OCI-LY3 (cell line): ENCODE data around the gene MRPS18A.

Source experiments
- H2AFZ ChIP-seq: fragments of 200-600, 300-600 bp; shearing (Covaris generic); 2 replicates; pipeline ENCODE4 v1.6.0; 2014; ENCODE audit warnings: antibody characterized with exemption, low read depth, low read length
- H3K27ac ChIP-seq: fragments of 200-600, 300-600 bp; sonication (generic); 2 replicates; pipeline ENCODE4 v1.5.1; 2014; ENCODE audit warnings: mild to moderate bottlenecking, low read length, moderate library complexity, mixed read lengths
- H3K27me3 ChIP-seq: fragments of 200-600, 300-600 bp; sonication (generic); 2 replicates; pipeline ENCODE4 v1.6.1; 2014; ENCODE audit warnings: low read depth, low read length, mixed read lengths
- H3K36me3 ChIP-seq: fragments of 200-600, 300-600 bp; sonication (generic); replicated peaks from 2 replicates; pipeline ENCODE3; 2014; ENCODE audit warnings: low read depth, low read length, mixed read lengths
- H3K4me1 ChIP-seq: fragments of 300-600, 200-600 bp; sonication (generic); 2 replicates; pipeline ENCODE4 v1.6.1; 2014; ENCODE audit warnings: low read length, mixed read lengths
- H3K4me2 ChIP-seq: fragments of 200-600, 300-600 bp; sonication (generic); 2 replicates; pipeline ENCODE4 v1.6.1; 2014; ENCODE audit warnings: low read length, mixed read lengths
- H3K4me3 ChIP-seq: fragments of 300-600, 200-600 bp; sonication (generic); 2 replicates; pipeline ENCODE4 v1.5.1; 2014; ENCODE audit warnings: antibody characterized with exemption, mild to moderate bottlenecking, low read length, moderate library complexity
- H3K79me2 ChIP-seq: fragments of 300-600, 200-600 bp; shearing (Covaris generic); 2 replicates; pipeline ENCODE4 v1.6.1; 2014; ENCODE audit warnings: mild to moderate bottlenecking, low read length, mixed read lengths
- H3K9ac ChIP-seq: fragments of 300-600, 200-600 bp; shearing (Covaris generic); 2 replicates; pipeline ENCODE4 v1.6.0; 2014; ENCODE audit warnings: mild to moderate bottlenecking, low read length, moderate library complexity
- H3K9me3 ChIP-seq: fragments of 200-600, 300-600 bp; shearing (Covaris generic); 2 replicates; pipeline ENCODE4 v1.6.1; 2014; ENCODE audit warnings: low read length, mixed read lengths; ENCODE audit not compliant: insufficient read depth
- H4K20me1 ChIP-seq: fragments of 200-600, 300-600 bp; sonication (generic); 2 replicates; pipeline ENCODE4 v1.6.1; 2016; ENCODE audit warnings: low read length, mixed read lengths; ENCODE audit not compliant: insufficient read depth
- EZH2phosphoT487 ChIP-seq: fragments of 200-600 bp; shearing (Covaris generic); IDR thresholded peaks from 2 replicates; pipeline ENCODE4 v1.6.1; 2018; ENCODE audit warnings: antibody characterized with exemption, mixed run types, low read depth
- TF ChIP-seq, protein P1 (sequence below): fragments of 200-600, 300-600 bp; sonication (generic); IDR thresholded peaks from 2 replicates; pipeline ENCODE4 v1.5.1; 2014; ENCODE audit warnings: antibody characterized with exemption, low read length, low read depth

MRPS18A gene

DNA sequence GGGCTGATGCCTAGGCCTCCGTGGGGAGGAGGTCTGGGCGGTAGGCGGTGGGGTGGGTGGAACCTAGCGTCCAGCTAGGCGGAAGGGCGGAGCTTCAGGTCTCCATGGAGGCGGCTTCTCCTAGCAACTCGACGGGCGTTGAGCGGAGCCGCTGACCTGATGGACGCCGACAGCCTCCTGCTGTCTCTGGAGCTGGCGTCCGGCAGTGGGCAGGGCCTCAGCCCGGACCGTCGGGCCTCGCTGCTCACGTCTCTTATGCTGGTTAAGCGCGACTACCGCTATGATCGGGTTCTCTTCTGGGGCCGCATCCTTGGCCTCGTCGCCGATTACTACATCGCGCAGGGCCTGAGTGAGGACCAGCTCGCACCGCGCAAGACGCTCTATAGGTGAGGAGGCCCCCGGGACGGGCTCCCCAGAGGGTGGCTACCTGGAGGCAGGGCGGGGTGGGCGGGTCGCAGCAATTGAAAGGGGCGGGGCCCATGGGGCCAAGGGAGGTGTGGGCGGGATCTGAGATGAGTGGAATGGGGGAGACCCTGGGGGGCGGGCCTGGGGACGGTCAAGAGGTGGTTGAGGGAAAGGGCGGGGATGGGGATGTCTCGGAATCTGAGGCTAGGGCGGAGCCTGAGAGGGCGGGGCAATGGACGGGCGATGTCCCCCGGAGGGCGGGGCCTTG is 42.5 kb downstream of the MRPS18A start, which contains the start of gene RSPH9:
TSS of gene RSPH9 (plus strand) at position 97 of the 673 bp plus-strand sequence. CDS start at position 160, 63 bp downstream.
- H3K36me3 ChIP-seq, result peaks cover 19% of the 10 kb centered on the region
- H3K4me1 ChIP-seq, result no peaks in the 10 kb centered on the region
- TF ChIP-seq, protein P1, sequence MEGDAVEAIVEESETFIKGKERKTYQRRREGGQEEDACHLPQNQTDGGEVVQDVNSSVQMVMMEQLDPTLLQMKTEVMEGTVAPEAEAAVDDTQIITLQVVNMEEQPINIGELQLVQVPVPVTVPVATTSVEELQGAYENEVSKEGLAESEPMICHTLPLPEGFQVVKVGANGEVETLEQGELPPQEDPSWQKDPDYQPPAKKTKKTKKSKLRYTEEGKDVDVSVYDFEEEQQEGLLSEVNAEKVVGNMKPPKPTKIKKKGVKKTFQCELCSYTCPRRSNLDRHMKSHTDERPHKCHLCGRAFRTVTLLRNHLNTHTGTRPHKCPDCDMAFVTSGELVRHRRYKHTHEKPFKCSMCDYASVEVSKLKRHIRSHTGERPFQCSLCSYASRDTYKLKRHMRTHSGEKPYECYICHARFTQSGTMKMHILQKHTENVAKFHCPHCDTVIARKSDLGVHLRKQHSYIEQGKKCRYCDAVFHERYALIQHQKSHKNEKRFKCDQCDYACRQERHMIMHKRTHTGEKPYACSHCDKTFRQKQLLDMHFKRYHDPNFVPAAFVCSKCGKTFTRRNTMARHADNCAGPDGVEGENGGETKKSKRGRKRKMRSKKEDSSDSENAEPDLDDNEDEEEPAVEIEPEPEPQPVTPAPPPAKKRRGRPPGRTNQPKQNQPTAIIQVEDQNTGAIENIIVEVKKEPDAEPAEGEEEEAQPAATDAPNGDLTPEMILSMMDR, result no peak
- TF ChIP-seq EZH2phosphoT487, result no peak
- H3K27me3 ChIP-seq, result no peaks in the 10 kb centered on the region
- no peak within 1 kb of the TSS for H2AFZ ChIP-seq
- no peaks in the 10 kb centered on the region for H3K9me3 ChIP-seq
- peaks cover 13% of the 10 kb centered on the region for H3K79me2 ChIP-seq
- no peak within 1 kb of the TSS for H3K9ac ChIP-seq
- H4K20me1 ChIP-seq, result peaks cover 13% of the 10 kb centered on the region
- H3K27ac ChIP-seq, result peak within 1 kb of the TSS; percentile 3; the same call in 1 of the 2 replicates
- no peak within 1 kb of the TSS for H3K4me2 ChIP-seq
- H3K4me3 ChIP-seq, result no peak within 1 kb of the TSS

DNA sequence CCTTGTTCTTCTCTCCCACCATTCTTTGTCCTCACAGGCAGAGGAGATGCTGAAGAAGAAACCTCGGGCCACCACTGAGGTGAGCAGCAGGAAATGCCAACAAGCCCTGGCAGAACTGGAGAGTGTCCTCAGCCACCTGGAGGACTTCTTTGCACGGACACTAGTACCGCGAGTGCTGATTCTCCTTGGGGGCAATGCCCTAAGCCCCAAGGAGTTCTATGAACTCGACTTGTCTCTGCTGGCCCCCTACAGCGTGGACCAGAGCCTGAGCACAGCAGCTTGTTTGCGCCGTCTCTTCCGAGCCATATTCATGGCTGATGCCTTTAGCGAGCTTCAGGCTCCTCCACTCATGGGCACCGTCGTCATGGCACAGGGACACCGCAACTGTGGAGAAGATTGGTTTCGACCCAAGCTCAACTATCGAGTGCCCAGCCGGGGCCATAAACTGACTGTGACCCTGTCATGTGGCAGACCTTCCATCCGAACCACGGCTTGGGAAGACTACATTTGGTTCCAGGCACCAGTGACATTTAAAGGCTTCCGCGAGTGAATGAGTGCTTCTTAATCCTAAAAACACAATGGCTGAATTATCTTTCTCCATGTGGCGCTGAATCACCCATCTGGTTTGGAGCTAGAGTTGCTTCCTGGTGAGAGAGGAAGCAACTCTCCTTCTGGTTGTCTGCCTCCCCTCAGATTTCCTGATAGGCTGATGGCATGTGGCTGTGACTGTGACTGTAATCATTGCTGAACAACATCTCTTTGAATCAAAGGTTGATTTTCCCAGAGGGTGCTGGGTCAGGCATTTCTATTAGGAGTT is 47.4 kb downstream of the MRPS18A start:
- Histone ChIP-seq H3K27ac (no peak overlapping the region), H3K4me2 (no peak overlapping the region), H4K20me1 (peaks cover 13% of the 10 kb centered on the region), H3K9me3 (no peaks in the 10 kb centered on the region), H3K27me3 (no peaks in the 10 kb centered on the region), H2AFZ (no peak overlapping the region), H3K4me1 (peaks cover 9% of the 10 kb centered on the region), H3K9ac (no peak overlapping the region), H3K4me3 (no peak overlapping the region), H3K79me2 (peaks cover 54% of the 10 kb centered on the region), H3K36me3 (peaks cover 35% of the 10 kb centered on the region)
- TF ChIP-seq EZH2phosphoT487, result no peak
- TF ChIP-seq, protein P1, result no peak

DNA sequence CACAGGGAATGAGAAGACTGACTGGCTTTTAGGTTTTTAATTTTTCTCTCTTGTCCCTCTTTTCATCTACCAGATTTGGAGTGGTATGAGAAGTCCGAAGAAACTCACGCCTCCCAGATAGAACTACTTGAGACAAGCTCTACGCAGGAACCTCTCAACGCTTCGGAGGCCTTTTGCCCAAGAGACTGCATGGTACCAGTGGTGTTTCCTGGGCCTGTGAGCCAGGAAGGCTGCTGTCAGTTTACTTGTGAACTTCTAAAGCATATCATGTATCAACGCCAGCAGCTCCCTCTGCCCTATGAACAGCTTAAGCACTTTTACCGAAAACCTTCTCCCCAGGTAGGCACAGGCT is 51.3 kb downstream of the MRPS18A start:
- peaks cover 25% of the 10 kb centered on the region for H3K36me3 ChIP-seq
- no peaks in the 10 kb centered on the region for H3K27me3 ChIP-seq
- peak overlapping the region; percentile 88 for H3K4me3 ChIP-seq
- peaks cover 4% of the 10 kb centered on the region; the same call in 1 of the 2 replicates for H4K20me1 ChIP-seq
- H3K79me2 ChIP-seq, result peaks cover 51% of the 10 kb centered on the region
- H3K27ac ChIP-seq, result peak overlapping the region; percentile 60
- no peaks in the 10 kb centered on the region for H3K9me3 ChIP-seq
- TF ChIP-seq, protein P1, result no peak
- no peak for TF ChIP-seq EZH2phosphoT487
- peaks cover 14% of the 10 kb centered on the region for H3K4me1 ChIP-seq
- H3K4me2 ChIP-seq, result peak overlapping the region; percentile 99
- peak overlapping the region; percentile 88 for H3K9ac ChIP-seq
- H2AFZ ChIP-seq, result no peak overlapping the region
